ENCODE data around the gene TSSK2.
"Not testable (repeated sequence)": the region's sequence is repeated elsewhere in the genome, so short reads cannot be mapped to it uniquely, and the experiment has no call there.

The TSSK2 gene

GRCh38 chr22:19130959-19131684 lies at the start of gene TSSK2:
Gene TSSK2 (plus strand): TSS chr22:19131308. CDS start chr22:19131400, 92 bp downstream.
- peak in 5 of 58 donors; percentile 15 to 54 (median 33) for DNase-seq

- DNase-seq: peak in 1 of 58 donors; percentile 16
Measured at GRCh38 chr22:19081351-19081750, 49.8 kb upstream of the TSSK2 start.

- DNase-seq: no peak
Measured at GRCh38 chr22:19082101-19082500, 49.0 kb upstream of the TSSK2 start.

- DNase-seq: no peak
Measured at GRCh38 chr22:19082793-19083192, 48.3 kb upstream of the TSSK2 start.

GRCh38 chr22:19084126-19084525 lies 47.0 kb upstream of the TSSK2 start:
- DNase-seq: not testable (repeated sequence)

GRCh38 chr22:19084586-19084985 lies 46.5 kb upstream of the TSSK2 start:
- not testable (repeated sequence) for DNase-seq

GRCh38 chr22:19085233-19085718 lies 45.8 kb upstream of the TSSK2 start:
- peak in 1 of 58 donors; percentile 38 for DNase-seq

GRCh38 chr22:19086417-19086816 lies 44.7 kb upstream of the TSSK2 start:
- no peak for DNase-seq

- no peak for DNase-seq
Measured at GRCh38 chr22:19086896-19087295, 44.2 kb upstream of the TSSK2 start.

- no peak for DNase-seq
Measured at GRCh38 chr22:19088866-19089595, 42.1 kb upstream of the TSSK2 start.

- no peak for DNase-seq
Measured at GRCh38 chr22:19090183-19090582, 40.9 kb upstream of the TSSK2 start.

GRCh38 chr22:19090586-19091127 lies 40.5 kb upstream of the TSSK2 start:
- no peak for DNase-seq

- DNase-seq: no peak
Measured at GRCh38 chr22:19092725-19093124, 38.4 kb upstream of the TSSK2 start.

- no peak for DNase-seq
Measured at GRCh38 chr22:19094393-19094997, 36.6 kb upstream of the TSSK2 start.

GRCh38 chr22:19096555-19096954 lies 34.6 kb upstream of the TSSK2 start:
- DNase-seq: no peak

GRCh38 chr22:19097518-19097917 lies 33.6 kb upstream of the TSSK2 start:
- DNase-seq: no peak

- DNase-seq: no peak
Measured at GRCh38 chr22:19098157-19098556, 33.0 kb upstream of the TSSK2 start.

GRCh38 chr22:19103880-19104821 lies 27.0 kb upstream of the TSSK2 start:
- DNase-seq: peak in 7 of 58 donors; percentile 19 to 48 (median 29)

GRCh38 chr22:19105456-19105855 lies 25.7 kb upstream of the TSSK2 start:
- DNase-seq: no peak

Data from anterior cingulate cortex (tissue), 58 donors.